GM12891 (cell line): Measurements from ENCODE around the gene ENAH.

Experiments used
- PAX5 ChIP-seq: IDR thresholded peaks from 2 replicates; pipeline ENCODE4 v1.6.1; 2011; ENCODE audit warnings: low read length, moderate library complexity, mild to moderate bottlenecking; ENCODE audit not compliant: insufficient read depth, severe bottlenecking
- POLR2A ChIP-seq: IDR thresholded peaks from 2 replicates; pipeline ENCODE4 v1.6.1; 2011; ENCODE audit warnings: low read depth, low read length, control low read depth
- POLR2AphosphoS5 ChIP-seq: IDR thresholded peaks from 2 replicates; pipeline ENCODE4 v1.6.1; 2011; ENCODE audit warnings: low read depth, low read length, control low read depth
- TAF1 ChIP-seq: IDR thresholded peaks from 2 replicates; pipeline ENCODE4 v1.6.1; 2011; ENCODE audit warnings: low read depth, low read length, control low read depth

DNA sequence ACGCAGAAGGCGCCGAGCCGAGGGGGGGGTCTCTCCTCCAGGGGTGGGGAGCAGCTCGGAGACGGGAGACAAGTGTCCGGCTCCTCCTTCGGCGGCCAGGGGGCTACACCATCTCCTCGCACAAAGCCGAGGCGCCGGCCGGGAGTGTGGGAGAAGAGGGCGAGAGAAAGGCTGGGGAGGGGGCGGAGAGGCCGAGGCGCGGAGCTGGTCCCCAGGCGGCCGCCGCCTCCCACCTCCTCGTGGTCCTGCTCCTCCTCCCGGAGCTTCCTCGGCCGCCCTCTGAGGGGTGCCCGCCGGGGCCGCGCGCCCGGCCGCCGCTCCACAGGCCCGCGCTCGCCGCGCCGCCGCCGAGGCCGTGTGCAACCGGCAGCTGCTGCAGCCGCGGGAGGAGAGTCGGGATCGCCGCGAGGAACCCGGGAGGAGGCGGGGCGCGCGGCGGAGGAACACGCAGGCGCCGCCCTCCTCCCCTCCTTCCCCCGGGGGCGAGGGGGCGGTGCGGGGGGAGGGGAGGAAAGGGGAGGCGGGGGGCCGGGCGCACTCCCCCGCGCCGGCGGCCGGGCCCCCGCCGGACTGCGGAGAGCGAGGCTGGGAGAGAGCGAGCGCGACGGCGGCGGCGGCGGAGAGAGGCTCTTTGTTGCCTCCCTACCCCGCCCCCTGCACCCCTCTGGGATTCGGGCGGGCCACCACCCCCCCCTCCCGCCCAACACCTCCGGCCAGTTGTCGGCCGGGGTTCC lies at the start of gene ENAH:
- TF ChIP-seq POLR2A (no peak), POLR2AphosphoS5 (no peak), TAF1 (no peak), PAX5 (no peak)
